GM19397 (cell line): ENCODE data around the gene CXCL14.

Source experiments
- ATAC-seq: cut with Tn5 transposase; IDR thresholded peaks from one replicate; pipeline ENCODE4 v1.9.1; 2021; ENCODE audit warnings: mild to moderate bottlenecking, moderate library complexity; ENCODE audit not compliant: unreplicated experiment

Gene CXCL14, protein sequence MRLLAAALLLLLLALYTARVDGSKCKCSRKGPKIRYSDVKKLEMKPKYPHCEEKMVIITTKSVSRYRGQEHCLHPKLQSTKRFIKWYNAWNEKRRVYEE

DNA sequence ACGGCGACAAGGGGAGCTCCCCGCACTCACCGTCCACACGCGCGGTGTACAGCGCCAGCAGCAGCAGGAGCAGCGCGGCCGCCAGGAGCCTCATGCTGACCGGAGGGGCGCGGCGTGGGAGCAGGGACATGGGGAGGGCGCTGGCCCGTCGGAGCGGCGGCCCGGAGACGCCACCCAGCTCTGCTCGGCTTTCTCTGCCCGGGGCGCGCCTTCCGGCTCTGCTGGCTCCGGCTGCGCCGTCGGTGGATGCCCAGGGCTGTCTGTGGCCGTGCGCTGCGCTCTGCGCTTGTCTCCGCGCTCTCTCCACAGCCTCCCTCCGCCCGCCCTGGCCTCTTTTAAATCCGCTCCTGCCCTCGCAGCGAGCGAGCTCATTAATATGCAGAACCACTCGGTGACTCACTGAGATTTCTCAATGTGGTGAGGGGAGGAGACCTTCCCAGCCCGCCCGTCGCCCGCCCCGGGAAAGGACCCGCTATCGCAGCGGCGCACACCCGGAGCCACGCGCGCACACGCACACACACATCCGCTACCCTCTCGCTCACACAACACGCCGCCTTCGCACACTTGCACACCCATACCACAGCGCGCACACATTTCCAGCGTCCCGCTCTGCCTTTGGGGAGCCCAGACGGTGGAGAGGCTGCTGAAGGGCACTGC is at the start of gene CXCL14:
Gene CXCL14, minus strand, starts transcription at position 307 of the 657 bp plus-strand sequence. Its CDS starts 213 bp downstream, at position 94.
- no peak for ATAC-seq

DNA sequence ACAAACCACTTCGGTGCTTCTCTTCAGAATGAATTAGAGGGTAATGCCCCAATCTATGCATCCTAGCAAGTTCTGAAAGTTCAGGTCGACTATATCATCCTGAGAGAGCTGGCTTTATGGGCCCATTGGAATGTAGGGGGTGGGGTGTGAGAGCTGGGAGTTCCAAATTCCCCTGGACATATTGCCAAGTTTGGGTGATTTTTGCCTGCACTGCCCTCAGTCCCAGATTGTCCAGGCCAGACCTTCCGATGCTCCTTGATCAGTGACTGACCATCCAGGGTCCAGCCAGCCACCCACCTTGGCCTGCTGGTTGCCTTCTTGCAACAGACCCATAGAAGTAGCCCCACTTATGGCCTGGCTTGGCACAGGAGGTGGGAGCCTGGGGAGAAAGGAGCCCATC is 47.8 kb upstream of the CXCL14 start:
- no peak for ATAC-seq

DNA sequence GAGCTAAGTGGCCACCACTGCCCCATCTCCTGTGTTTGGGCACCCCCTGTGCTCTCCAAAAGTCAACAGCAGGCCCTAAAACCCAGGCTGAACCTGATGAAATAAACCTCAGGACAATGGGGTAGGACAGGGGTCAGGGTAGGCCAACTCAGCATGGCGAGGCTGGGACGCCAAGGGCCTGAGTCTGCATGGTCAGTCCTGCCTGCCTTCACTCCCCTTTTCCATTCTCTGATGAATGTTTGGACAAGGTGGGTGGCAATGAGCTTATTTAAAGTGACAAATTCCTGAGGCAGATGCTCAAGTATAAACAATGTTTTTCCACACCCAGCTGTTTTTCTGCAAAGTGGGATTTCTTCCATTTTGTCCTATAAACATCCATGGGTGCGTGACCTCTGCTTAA is 47.2 kb upstream of the CXCL14 start:
- no peak for ATAC-seq

DNA sequence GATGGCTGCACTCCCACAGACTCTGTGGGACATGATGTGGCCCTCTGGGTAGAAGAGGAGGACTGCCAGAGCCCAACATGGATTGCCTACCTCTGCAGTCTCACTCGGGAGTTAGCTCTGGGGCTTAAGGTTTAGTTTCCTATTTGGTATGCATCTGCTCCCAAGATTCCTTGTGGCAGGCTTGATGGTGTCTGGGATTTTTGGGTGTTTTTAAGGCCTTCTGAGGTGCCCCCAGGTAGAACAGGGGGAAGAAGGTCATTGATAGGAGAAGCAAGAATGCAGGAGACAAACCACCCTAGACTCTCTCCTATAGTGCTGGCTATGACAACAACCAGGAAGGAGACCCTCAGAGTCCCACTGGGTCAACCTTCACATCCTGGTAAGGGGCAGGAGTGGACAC is 46.7 kb upstream of the CXCL14 start:
- no peak for ATAC-seq

DNA sequence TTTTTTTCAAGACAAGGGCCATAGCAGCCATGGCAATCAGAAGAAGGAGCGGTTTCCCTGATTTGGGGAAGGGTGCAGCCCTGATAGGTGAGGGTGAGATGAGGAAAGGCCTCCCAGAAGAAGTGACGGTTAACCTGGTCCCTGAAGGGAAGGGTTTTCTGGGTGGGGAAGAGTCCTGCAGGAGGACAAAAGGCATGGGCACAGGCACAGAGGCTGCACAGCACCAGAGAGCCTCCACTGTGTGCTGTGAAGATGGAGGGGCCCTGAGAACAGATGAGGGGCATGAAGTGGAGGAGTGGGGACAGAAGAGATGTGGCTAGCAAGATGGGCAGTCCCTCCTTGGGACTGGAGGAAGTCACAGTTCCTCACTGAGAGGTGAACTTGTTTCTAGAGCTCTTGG is 46.3 kb upstream of the CXCL14 start:
- ATAC-seq, result no peak

DNA sequence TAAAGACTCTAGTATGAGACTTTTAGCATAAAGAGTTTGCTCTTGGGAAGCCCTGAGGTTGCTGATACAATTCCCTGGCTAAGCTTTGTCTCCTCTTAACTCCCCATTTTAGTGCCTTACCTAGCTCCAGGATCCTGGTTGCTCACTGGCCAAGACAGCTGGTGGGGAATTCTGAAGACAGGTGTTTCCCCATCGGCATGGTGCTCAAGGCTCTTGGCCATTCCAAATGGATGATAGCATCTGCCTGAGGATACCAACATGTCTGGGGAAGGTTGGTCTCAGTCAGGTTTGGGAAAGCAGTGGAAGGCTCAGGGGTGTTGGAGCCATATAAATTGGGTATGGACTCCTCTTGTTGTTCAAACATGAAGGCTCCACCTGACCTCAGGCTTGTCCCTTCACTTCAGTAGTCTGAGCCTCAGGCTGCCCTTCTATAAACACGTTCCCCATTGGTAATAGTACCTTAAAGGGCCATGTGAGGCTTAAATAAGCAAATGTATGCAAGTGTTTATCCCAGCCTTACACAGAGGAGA is 44.5 kb upstream of the CXCL14 start:
- no peak for ATAC-seq

DNA sequence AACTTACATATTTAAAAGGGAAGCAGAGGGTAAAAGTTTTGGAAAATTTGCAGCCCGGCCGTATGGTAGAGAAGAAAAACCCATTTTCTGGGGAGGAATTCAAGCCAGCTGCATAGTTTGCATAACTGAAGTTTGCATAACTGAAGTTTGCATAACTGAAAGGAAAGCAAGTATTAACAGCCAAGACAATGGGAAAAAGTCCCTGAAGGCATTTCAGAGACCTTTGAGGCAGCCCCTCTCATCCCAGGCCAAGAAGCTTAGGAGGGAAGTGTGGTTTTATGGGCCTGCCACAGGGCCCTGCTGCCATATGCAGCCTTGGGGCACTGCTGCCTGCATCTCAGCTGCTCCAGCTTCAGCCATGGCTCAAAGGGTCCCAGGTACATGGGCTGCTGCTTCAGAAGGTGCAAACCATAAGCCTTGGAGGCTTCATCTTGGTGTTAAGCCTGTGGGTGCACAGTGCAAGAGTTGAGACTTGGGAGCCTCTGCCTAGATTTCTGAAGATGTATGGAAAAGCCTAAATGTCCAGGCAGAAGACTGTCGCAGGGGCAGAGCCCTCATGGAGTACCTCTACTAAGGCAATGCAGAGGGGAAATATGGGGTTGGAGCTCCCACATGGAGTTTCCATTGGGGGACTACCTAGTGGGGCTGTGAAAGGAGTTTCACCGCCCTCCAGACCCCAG is 36.9 kb upstream of the CXCL14 start:
- no peak for ATAC-seq

DNA sequence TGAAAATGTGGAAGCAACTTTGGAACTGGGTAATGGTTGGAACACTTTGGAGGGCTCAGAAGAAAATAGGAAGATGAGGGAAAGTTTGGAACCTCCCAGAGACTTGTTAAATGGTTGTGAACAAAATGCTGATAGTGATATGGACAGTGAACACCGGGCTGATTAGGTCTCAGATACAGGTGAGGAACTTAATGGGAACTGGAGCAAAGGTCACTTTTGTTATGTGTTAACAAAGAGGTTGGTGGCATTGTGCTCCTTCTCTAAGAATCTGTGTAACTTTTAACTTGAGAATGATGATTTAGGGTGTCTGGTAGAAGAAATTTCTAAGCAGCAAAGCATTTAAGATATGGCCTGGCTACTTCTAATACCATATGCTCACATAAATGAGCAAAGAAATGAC is 36.4 kb upstream of the CXCL14 start:
- no peak for ATAC-seq

DNA sequence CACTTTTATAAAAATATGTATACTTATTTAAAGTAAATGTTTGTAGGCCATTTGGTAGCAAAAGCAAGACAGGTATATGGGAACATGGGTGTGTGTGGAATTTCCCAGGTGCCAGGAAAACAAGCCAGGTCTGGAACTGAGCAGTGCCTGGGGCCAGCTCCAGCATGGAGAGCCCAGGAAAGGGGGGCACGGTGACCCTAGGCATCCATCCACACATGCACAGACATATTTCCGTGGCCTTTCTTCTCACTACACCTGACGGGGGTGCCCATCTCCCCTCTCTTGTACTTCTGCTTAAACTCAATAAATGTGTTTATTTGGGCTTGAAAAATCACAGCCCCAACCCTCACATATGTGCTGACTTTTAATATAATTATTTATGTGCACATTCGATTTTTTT is 31.2 kb upstream of the CXCL14 start:
- no peak for ATAC-seq

DNA sequence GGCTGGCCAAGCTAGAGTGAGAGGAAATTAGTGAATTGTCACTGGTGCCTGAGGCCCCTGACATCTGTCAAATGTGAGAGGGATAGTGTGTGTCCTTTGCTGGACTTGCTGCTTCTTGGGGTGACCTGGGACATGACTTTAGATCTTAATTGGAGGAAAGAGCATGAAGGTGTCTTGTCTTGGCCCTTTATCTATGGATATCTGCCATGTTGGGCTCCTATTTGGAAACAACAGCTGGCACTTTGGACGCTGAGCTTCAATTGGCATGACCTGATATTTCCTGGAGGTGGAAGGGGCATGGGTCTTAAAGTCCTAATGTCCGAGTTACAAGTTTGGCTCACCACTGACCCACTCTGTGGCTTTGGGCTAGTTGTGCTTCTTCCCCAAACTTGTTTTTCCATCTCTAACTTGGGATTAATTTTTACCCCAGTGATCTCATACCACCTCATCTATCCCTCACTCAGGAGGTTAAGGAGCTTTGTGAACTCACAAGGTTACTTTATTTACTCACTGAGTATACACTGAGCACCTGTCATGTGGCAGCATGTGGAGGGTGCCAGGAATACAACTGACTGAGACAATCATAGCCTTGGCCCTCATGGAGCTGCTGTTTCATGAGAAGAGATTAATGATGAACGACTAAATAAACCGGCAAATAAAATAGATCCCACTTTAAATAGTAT is 30.1 kb upstream of the CXCL14 start:
- ATAC-seq, result no peak

DNA sequence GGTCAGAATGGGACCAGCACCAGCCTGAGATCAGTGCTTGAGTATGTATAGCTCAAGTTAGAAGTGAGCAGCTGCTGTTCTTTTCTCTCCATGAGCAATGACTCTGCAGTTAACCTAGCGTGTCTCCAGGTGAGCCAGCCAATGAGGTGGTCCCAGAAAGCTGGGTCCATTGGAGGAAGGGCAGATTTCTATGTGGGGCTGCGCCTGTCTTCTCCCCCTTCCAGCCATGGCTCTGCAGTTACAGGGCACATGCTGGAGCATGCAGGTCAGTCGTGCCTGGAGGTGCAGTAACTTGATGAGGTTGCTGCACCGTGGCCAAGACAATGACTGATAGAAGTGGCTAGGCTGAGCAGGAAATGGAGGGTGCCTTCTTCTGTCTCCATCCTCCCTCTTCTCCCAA is 29.6 kb upstream of the CXCL14 start:
- no peak for ATAC-seq

DNA sequence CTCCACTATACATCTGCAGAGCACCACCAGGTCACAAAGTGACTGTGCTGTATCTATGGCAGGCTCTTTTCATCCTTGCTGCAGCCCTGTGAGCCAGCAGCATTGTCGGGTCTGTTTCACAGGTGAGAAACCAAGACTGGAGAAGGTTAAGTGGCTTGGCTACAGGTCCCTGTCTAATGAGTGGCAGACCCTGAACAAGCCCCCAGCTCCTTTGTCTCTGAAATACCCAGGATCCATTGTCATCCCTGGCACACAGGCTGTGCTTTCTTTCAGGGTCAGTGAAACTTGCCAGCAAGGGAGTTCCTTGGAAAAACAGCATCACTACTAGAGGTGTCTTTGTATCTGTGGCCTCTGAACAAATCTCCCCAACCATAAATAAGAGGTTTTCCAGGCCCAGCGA is 27.6 kb upstream of the CXCL14 start:
- no peak for ATAC-seq

DNA sequence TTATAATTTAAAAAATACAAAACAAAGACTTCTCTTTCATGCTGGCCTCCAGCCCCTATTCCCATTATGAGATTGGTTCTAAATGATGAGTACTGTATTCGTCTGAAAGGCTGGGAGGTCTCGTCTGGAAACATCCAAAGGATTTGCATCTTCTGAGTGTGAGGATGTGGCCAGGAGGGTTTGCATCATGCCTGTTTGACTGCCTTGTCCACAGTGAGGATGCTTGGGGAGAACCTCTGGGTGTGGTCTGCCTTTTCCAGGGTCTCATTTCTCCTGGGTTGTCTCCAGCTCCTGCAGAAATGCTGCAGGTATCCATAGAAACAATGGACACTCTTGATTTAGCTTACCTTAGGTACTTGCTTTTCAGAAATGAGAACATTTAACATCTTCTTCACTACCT is 26.4 kb upstream of the CXCL14 start:
- ATAC-seq, result no peak

DNA sequence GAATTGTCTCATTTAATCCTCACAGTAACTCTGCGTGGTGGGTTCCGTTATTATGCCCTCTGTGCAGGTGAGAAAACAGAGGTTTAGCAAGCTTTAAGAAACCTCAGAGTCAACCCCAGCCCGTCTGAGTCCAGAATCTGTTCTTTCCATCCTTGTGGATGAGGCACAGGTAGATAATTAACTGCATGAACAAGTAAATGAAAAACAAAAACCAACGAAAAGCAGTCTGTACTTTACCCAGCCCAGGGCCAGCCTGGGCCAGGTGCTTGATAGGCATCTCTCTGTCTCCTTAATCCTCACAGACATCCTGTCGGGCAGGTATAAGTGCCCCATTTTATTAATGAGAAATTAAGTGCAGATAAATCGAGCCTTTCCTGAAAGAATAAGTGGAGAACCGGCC is 25.3 kb upstream of the CXCL14 start:
- ATAC-seq, result no peak

DNA sequence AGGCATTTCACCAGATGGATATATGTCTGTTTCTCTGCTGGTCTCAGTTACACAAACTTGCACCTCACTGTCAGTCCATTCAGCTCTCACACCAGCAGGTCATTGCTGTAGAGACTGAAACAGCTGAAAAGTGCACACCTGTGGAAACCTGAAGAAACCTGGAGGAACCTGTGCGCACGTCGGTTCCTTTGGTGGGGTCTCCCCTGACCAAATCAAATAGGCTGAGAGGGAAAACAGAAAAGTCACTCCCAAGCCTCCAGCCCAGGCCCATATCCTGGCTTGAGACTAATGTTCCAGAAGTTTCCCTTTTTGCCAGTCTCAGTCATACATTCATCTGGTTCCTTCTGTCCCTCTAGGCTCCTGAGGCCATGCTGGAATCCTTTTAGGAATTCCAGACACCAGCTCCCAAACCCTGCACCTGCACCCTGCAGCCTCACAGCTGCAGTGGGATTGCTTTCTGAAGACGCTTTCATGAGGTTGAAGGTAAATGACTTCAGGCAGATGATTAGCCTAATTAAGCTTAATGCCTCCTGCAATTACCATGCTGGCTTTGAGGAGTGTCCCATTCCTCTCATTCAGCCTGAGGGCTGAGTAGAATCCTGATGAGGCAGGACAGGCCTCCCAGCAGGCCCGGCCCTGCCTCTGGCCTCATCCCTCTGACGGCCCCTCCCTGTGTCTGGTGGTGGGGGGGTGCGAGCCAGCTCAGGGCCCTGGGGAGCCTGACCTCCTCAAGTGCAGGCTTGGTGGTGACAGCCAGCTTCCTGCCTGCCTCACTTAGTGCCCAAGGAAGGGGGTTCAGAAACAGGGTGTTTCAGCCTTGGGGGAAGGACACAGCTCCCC is 24.3 kb upstream of the CXCL14 start:
- no peak for ATAC-seq

DNA sequence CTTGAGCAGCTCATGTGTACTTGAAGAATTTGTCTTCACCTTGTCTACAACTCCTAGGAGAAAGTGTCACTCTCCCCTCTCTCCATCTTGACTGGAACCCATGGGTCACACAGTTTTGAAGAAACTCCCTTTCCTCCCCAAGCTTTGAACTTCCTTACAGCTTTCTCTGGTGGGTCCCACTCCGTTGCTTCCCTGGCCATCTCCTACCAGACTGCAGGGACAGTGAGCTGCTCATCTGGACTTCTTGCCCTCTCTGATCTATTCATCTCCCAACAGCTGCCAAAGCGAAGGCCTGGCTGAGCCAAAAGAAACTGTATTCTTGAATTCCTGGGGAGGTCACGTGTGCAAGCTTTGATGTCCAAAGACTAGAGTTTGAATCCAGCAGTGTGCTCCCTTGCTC is 22.7 kb upstream of the CXCL14 start:
- ATAC-seq, result no peak

DNA sequence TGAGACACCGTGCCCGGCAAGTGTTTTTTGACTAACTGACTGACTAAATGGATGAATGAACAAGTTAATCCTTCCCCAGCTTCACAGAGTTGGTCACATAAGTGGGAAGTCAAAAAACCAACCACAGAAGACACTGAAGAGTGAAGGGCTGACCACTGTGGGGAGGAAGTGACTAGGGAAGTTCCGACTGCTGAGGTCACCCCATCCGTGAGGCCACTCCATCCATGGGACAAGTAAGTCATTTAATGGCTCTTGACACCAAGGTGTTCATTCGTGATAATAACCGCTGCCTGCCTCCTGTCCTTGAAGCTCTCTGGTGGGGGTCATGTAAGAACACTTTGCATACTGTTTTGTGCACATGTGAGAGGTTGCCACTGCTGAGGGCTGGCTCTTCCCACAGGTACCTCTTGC is 22.2 kb upstream of the CXCL14 start:
- no peak for ATAC-seq

DNA sequence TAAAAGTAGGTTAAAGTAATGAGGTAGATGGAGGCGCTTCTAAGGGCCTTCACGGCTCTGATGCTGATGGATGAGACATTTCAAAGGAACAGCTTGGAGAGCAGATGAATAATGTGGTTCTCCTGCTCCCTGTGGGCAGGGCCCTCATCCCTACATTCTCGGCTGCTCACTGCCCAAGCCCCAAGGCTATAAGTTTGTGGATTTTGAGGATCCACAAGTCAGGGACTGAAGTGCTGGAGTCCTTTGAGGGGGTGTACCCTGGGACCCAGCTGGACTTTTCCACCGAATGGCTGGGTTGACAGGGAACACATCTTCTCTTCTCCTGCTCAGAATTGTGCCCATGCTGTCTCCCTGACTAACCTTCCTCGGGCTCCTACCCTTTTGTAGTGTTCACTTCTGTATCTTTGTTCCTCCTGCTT is 21.4 kb upstream of the CXCL14 start:
- ATAC-seq, result no peak

DNA sequence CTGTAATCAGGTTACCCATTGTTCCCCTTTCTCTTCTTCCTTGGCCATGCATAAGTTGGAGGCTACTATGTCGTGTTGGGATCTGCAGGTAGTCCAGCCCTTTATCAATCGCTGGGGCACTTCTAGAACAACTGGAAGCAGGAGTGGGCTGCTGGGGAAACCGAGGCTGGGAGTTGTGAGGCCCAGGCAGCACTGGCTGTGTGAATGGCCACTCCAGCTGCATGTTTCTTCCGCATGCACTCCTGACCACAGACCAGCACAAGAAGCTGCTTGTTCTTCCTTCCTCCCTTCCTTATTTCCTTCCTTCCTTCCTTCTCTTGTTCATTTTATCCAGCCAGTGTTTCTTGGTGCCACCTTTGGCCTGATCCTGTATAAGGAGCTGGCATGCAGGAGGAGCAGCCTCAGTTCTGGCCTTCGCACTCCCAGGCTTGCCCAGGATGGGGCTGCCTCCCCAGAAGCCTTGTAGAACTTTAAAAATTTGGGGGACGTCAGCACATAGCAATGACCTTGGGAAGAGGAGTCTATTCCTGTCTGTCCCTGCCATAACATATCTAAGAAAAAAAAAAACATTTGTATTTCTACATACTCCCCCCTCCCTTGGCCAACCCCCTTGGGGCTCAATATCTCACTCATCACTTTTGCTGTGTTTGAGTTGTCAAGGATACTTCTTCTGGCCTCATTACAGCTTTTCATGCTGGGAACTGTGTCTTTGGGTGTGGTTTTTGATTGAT is 20.8 kb upstream of the CXCL14 start:
- ATAC-seq, result no peak

DNA sequence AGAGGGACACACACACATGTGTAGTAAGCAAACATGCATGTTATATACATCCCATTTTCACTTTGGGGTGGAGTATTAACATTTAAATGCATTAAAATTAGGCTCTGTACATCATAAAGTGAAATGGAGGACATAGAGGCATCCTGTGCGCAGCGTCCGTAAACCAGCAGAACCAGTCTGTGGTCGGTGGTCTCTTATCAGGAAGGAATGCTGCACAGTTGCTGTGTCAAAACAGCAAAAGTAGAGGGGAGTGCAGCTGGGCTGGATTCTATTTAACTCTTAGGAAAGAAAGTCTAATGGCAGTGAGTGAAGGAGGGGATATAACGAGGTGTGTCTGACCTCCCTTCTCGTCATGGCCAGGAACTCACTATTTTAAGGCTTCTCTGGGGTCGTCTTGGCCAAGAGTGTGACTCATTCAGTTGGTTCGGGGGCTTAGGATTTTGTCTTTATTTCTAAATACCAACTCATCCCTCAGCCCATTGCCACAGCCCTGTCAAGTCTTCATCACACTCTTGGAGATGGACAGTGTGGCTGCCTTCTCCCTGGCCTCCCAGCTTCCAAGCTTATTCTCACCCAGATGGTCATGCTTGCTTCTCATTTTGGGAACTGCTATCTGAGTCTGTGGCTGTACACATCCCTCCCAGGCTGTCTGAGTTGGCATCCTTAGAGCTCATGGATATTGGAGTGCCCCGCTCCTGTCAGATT is 20.1 kb upstream of the CXCL14 start:
- ATAC-seq, result no peak
